Esophagus squamous epithelium (tissue), 5 donors: ENCODE data around the gene PRG3. TPM values are rescaled to one million over a fixed set of nuclear protein-coding genes. Genes with fewer than 3 reads are reported as not detected.

Experiments
- DNase-seq: peaks from one replicate; lab custom pipeline; 2025; lab: John Stamatoyannopoulos, UW
- H3K27ac ChIP-seq, 4 donors: fragments of 200-600 bp; sonication (generic); one replicate each; pipeline ENCODE4 v1.5.1; 2016 to 2019; ENCODE audit warnings: mild to moderate bottlenecking in 1 of 4
- H3K27me3 ChIP-seq, 4 donors: fragments of 200-600 bp; sonication (generic); 1 replicate in 3 of 4; 2 replicates in 1 of 4; pipeline versions ENCODE4 v1.5.1 to v1.6.0; 2017 to 2021; ENCODE audit warnings: antibody characterized with exemption in 1 of 4
- H3K36me3 ChIP-seq, 3 donors: fragments of 200-600 bp; sonication (generic); one replicate each; pipeline ENCODE4 v1.5.1; 2016 to 2019
- H3K4me1 ChIP-seq, 3 donors: fragments of 200-600 bp; sonication (generic); one replicate each; pipeline ENCODE4 v1.5.1; 2017 to 2019
- H3K4me3 ChIP-seq, 4 donors: fragments of 200-600 bp; sonication (generic); 1 replicate in 3 of 4; 2 replicates in 1 of 4; pipeline ENCODE4 v1.5.1; 2016 to 2019; ENCODE audit warnings: mild to moderate bottlenecking in 2 of 4, moderate library complexity in 1 of 4
- H3K9me3 ChIP-seq, 3 donors: fragments of 200-600 bp; sonication (generic); one replicate each; pipeline ENCODE4 v1.5.1; 2016 to 2019
- CTCF ChIP-seq, 6 experiments: fragments of 450-650 bp in 4 of 6; fragments of 200-600 bp in 2 of 6; sonication (generic) in 2 of 6; IDR thresholded peaks; one replicate each; pipeline ENCODE4 v1.5.1; 2016 to 2019; ENCODE audit warnings: antibody characterized with exemption in 6 of 6, mild to moderate bottlenecking in 4 of 6, moderate library complexity in 4 of 6
- POLR2A ChIP-seq, 4 donors: fragments of 450-650 bp; IDR thresholded peaks; one replicate each; pipeline ENCODE4 v1.6.1; 2017; ENCODE audit warnings: antibody characterized with exemption in 4 of 4, mild to moderate bottlenecking in 4 of 4, moderate library complexity in 3 of 4
- WGBS, 2 donors: methylation state at CpG; one replicate each; pipeline ENCODE4 v1.1.5; 2018; 5-methylcytosine and 5-hydroxymethylcytosine counted together
- intact Hi-C: fragments of 100-400 bp; cut with DNase I; formaldehyde crosslinking; loops from one replicate; pipeline ENCODE4 v1.15.0; 2022
- total RNA-seq, 4 donors: library from RNA; depleted of rRNA; stranded (reverse); fragments of >200 nt; gene quantifications; one replicate each; pipeline ENCODE4 v1.1.0, GENCODE V29; 2016
- donor health status: DM: yes; HTN: yes; CAD: no.

Gene PRG3
- total RNA-seq, 4 donors from 2014 or later = not detected

GRCh38 chr11:57377107-57377506 lies 3.8 kb downstream of the PRG3 start:
- WGBS, 2 donors = 51 to 59% methylated on average over 5 of the region's 5 CpGs
- TF ChIP-seq CTCF (IDR thresholded peaks at IDR 0.05) = no peak
- no peak for TF ChIP-seq POLR2A (IDR thresholded peaks at IDR 0.05)
- Histone ChIP-seq H3K4me1 (no peaks in the 10 kb centered on the region), H3K36me3 (no peaks in the 10 kb centered on the region), H3K4me3 (no peak overlapping the region), H3K27ac (no peak overlapping the region), H3K9me3 (no peaks in the 10 kb centered on the region), H3K27me3 (peaks cover 0 to 26% (median 0%) of the 10 kb centered on the region in 4 donors)
- intact Hi-C loops = no loop called here
- no peak for DNase-seq

- Histone ChIP-seq H3K36me3 (no peaks in the 10 kb centered on the region), H3K4me1 (no peaks in the 10 kb centered on the region), H3K27me3 (peaks cover 0 to 26% (median 0%) of the 10 kb centered on the region in 4 donors), H3K9me3 (no peaks in the 10 kb centered on the region), H3K27ac (no peak overlapping the region), H3K4me3 (no peak overlapping the region)
- TF ChIP-seq POLR2A (IDR thresholded peaks at IDR 0.05) = no peak
- no peak for TF ChIP-seq CTCF (IDR thresholded peaks at IDR 0.05)
- DNase-seq = no peak
- intact Hi-C loops = no loop called here
- 61 to 67% methylated on average over 11 of the region's 26 CpGs for WGBS, 2 donors
Observed at GRCh38 chr11:57376095-57377090, 4.6 kb downstream of the PRG3 start.

GRCh38 chr11:57375490-57375889 lies 5.5 kb downstream of the PRG3 start:
- H3K27ac ChIP-seq = no peak overlapping the region
- H3K9me3 ChIP-seq = no peaks in the 10 kb centered on the region
- H3K36me3 ChIP-seq = no peaks in the 10 kb centered on the region
- WGBS, 2 donors = 75% methylated on average over 2 of the region's 2 CpGs; no CpG with 5 or more reads in 1 of the 2 donors
- H3K4me3 ChIP-seq = no peak overlapping the region
- peaks cover 0 to 26% (median 0%) of the 10 kb centered on the region in 4 donors for H3K27me3 ChIP-seq
- no peak for DNase-seq
- TF ChIP-seq POLR2A (IDR thresholded peaks at IDR 0.05) = no peak
- no peak for TF ChIP-seq CTCF (IDR thresholded peaks at IDR 0.05)
- intact Hi-C loops = no loop called here
- H3K4me1 ChIP-seq = no peaks in the 10 kb centered on the region

GRCh38 chr11:57374966-57375365 lies 6.0 kb downstream of the PRG3 start:
- intact Hi-C loops = no loop called here
- no peak overlapping the region for H3K27ac ChIP-seq
- no peaks in the 10 kb centered on the region for H3K9me3 ChIP-seq
- H3K4me1 ChIP-seq = no peaks in the 10 kb centered on the region
- peaks cover 0 to 26% (median 0%) of the 10 kb centered on the region in 4 donors for H3K27me3 ChIP-seq
- 91 to 99% methylated on average over 3 of the region's 3 CpGs for WGBS, 2 donors
- TF ChIP-seq POLR2A (IDR thresholded peaks at IDR 0.05) (no peak), CTCF (IDR thresholded peaks at IDR 0.05) (no peak)
- H3K36me3 ChIP-seq = no peaks in the 10 kb centered on the region
- no peak for DNase-seq
- no peak overlapping the region for H3K4me3 ChIP-seq

GRCh38 chr11:57373146-57373545 lies 7.8 kb downstream of the PRG3 start:
- Histone ChIP-seq H3K9me3 (no peaks in the 10 kb centered on the region), H3K27ac (no peak overlapping the region), H3K36me3 (no peaks in the 10 kb centered on the region), H3K4me1 (no peaks in the 10 kb centered on the region), H3K27me3 (peaks cover 0 to 18% (median 0%) of the 10 kb centered on the region in 4 donors), H3K4me3 (no peak overlapping the region)
- no peak for DNase-seq
- TF ChIP-seq CTCF (IDR thresholded peaks at IDR 0.05) = no peak
- TF ChIP-seq POLR2A (IDR thresholded peaks at IDR 0.05) = no peak
- WGBS, 2 donors = 37 to 54% methylated on average over 2 to 3 of the region's 3 CpGs
- intact Hi-C loops = no loop called here
